ENCODE data around the gene DGAT2.

Gene DGAT2

DNA sequence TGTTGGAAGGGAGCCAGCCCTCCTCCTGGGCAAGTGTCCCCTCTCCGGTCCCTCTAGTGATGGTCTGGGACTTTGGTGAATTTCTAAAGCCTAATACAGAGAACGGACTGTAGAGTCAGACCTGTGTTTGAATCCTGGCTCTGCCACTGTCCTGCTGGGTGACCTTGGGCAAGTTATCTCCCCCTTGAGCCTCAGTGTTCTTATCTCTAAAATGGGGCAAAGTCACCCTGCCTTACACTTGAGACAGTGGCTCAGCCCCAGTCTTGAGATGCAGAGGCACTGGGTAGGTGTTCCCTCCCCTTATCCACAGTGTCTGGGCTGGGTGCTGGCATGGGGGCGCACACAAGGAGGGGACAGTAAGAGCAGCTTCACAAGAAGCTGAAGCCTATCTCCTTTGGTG is 20.9 kb downstream of the DGAT2 start:
- H3K27ac ChIP-seq (ENCODE audit: insufficient read depth, low read depth, low read length, poor library complexity, severe bottlenecking) = no peak overlapping the region
- WGBS, 2 experiments = 93 to 95% methylated on average over 3 of the region's 3 CpGs
- no peaks in the 10 kb centered on the region for H3K27me3 ChIP-seq (ENCODE audit: control insufficient read depth, insufficient read depth, low read length, poor library complexity, severe bottlenecking)
- H3K4me1 ChIP-seq (ENCODE audit: control insufficient read depth, insufficient read depth, low read length) = no peaks in the 10 kb centered on the region
- no peaks in the 10 kb centered on the region for H3K9me3 ChIP-seq (ENCODE audit: control insufficient read depth, low read length)
- H3K36me3 ChIP-seq (ENCODE audit: control insufficient read depth, insufficient read depth, low read length) = no peaks in the 10 kb centered on the region
- no peak overlapping the region for H3K4me3 ChIP-seq (ENCODE audit: insufficient read depth, low read depth, low read length)

DNA sequence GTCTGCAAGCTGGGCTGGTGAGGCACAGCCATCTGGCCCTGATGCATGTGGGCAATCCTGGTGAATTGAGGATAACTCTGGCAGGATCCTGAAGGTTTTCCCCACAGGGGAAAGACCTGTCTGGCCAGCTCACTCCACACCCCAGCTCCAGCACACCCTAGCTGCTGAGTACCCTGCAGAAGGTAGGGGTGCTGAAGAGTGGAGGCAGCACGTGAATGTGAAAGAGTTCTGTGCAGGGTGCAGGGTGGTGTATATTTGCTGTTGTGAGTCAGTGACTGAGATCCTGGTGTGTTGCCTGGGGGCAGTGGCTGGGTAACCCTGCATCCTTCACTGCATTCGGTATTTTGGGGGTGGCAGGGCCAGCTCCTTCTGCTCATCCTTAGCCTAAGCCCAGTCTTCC is 22.4 kb downstream of the DGAT2 start:
- H3K9me3 ChIP-seq (ENCODE audit: control insufficient read depth, low read length) = no peaks in the 10 kb centered on the region
- no peak overlapping the region for H3K4me3 ChIP-seq (ENCODE audit: insufficient read depth, low read depth, low read length)
- 84 to 87% methylated on average over 2 of the region's 2 CpGs for WGBS, 2 experiments

DNA sequence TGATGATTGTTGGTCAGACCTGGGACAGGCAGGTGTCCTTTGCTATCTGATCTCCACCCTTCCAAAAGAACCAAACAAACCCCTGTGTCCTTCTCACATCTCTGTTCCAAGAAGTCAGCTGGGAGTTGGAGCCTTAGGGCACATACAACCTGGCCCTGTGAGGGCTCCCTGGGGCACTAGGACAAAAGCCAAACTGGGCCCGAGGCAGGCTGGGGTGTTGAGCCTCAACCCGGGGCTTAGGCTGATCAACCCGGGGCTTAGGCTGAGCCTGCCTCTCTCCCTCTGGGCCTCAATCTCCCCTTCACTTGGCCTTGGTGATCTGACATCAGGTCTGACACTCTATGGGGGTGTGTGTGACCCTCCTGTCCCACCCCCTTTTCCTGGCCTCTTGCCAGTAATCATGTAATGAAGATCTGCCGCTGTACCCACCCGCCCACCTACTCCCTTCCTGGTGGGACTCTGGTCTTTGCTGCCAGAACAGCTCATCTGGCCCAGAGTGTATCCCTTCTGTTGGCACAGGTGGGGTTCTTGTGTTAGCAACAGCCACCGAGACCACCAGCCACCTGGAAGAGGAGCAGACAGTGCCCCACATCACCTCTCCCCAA is 23.7 kb downstream of the DGAT2 start:
- WGBS, 2 experiments = 84% methylated on average over 6 of the region's 6 CpGs
- Histone ChIP-seq H3K9me3 (ENCODE audit: control insufficient read depth, low read length) (no peaks in the 10 kb centered on the region), H3K36me3 (ENCODE audit: control insufficient read depth, insufficient read depth, low read length) (no peaks in the 10 kb centered on the region), H3K27me3 (ENCODE audit: control insufficient read depth, insufficient read depth, low read length, poor library complexity, severe bottlenecking) (no peaks in the 10 kb centered on the region), H3K4me3 (ENCODE audit: insufficient read depth, low read depth, low read length) (no peak overlapping the region), H3K27ac (ENCODE audit: insufficient read depth, low read depth, low read length, poor library complexity, severe bottlenecking) (no peak overlapping the region), H3K4me1 (ENCODE audit: control insufficient read depth, insufficient read depth, low read length) (no peaks in the 10 kb centered on the region)

More for the DNA sequence above, 22.4 kb downstream of the DGAT2 start:
- Histone ChIP-seq H3K36me3 (ENCODE audit: control insufficient read depth, insufficient read depth, low read length) (no peaks in the 10 kb centered on the region), H3K27ac (ENCODE audit: insufficient read depth, low read depth, low read length, poor library complexity, severe bottlenecking) (no peak overlapping the region), H3K27me3 (ENCODE audit: control insufficient read depth, insufficient read depth, low read length, poor library complexity, severe bottlenecking) (no peaks in the 10 kb centered on the region), H3K4me1 (ENCODE audit: control insufficient read depth, insufficient read depth, low read length) (no peaks in the 10 kb centered on the region)

DNA sequence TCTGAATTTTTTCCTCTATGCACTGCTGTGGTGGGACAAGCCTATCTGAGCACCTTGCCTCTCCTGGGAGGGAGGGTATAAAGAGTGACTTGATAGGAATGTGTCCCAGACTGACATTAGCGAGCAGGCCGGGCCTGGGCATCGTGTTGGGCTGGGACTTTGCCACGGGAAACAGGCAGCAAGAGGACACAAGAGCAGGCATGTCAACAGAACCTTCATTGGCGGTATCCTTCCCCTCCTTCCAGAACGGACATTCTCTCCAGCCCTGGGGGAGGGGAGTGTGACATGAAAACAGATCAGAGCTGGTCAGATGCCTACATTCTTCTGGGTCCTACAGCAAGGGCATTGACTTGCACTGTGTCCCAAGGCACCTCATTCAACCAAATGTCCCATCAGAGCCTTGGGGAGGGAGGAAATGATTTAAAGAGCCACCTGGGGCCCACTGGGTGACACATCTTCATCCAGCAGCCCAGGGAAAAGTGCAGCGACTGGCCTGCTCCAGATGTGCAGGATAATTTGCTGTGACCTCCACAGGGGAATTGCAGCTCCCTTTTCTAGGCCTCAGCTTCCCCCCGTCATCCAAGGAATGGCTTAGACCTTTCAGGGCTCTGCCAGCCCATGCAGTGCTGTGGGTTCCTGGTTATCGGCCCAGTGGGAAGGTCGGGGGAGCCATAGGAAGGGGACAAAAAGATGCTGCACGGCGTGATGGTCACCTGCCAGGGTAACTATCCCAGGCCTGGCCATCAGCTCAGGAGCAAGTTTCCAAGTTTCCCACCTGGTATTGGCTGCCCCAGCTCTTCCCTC is 24.6 kb downstream of the DGAT2 start:
- WGBS, 2 experiments = 89 to 90% methylated on average over 12 of the region's 12 CpGs
- Histone ChIP-seq H3K4me1 (ENCODE audit: control insufficient read depth, insufficient read depth, low read length) (no peaks in the 10 kb centered on the region), H3K27ac (ENCODE audit: insufficient read depth, low read depth, low read length, poor library complexity, severe bottlenecking) (no peak overlapping the region), H3K9me3 (ENCODE audit: control insufficient read depth, low read length) (no peaks in the 10 kb centered on the region), H3K4me3 (ENCODE audit: insufficient read depth, low read depth, low read length) (no peak overlapping the region), H3K27me3 (ENCODE audit: control insufficient read depth, insufficient read depth, low read length, poor library complexity, severe bottlenecking) (no peaks in the 10 kb centered on the region), H3K36me3 (ENCODE audit: control insufficient read depth, insufficient read depth, low read length) (no peaks in the 10 kb centered on the region)

DNA sequence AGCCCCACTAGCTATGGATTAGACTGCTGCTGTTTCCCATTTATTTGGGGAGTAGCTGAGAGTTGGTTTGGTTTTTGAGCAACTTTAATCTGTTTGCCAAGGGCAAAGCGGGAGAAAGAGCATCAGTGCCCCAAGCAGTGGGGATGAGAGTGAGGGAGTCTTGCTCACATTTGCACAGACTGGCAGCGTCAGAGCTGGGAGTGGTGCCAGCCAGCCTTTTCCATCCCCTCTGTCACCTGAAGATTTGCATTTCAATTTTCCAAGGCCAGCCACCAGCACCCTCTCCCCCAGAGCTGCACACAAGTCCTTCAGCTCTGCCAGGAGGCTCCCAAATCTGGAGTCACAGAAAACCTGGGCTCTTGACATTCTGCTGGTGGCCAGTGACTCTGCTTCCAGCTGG is 25.4 kb downstream of the DGAT2 start:
- Histone ChIP-seq H3K9me3 (ENCODE audit: control insufficient read depth, low read length) (no peaks in the 10 kb centered on the region), H3K4me3 (ENCODE audit: insufficient read depth, low read depth, low read length) (no peak overlapping the region), H3K36me3 (ENCODE audit: control insufficient read depth, insufficient read depth, low read length) (no peaks in the 10 kb centered on the region), H3K27me3 (ENCODE audit: control insufficient read depth, insufficient read depth, low read length, poor library complexity, severe bottlenecking) (no peaks in the 10 kb centered on the region), H3K27ac (ENCODE audit: insufficient read depth, low read depth, low read length, poor library complexity, severe bottlenecking) (no peak overlapping the region), H3K4me1 (ENCODE audit: control insufficient read depth, insufficient read depth, low read length) (no peaks in the 10 kb centered on the region)
- 88 to 95% methylated on average over 2 of the region's 2 CpGs for WGBS, 2 experiments

DNA sequence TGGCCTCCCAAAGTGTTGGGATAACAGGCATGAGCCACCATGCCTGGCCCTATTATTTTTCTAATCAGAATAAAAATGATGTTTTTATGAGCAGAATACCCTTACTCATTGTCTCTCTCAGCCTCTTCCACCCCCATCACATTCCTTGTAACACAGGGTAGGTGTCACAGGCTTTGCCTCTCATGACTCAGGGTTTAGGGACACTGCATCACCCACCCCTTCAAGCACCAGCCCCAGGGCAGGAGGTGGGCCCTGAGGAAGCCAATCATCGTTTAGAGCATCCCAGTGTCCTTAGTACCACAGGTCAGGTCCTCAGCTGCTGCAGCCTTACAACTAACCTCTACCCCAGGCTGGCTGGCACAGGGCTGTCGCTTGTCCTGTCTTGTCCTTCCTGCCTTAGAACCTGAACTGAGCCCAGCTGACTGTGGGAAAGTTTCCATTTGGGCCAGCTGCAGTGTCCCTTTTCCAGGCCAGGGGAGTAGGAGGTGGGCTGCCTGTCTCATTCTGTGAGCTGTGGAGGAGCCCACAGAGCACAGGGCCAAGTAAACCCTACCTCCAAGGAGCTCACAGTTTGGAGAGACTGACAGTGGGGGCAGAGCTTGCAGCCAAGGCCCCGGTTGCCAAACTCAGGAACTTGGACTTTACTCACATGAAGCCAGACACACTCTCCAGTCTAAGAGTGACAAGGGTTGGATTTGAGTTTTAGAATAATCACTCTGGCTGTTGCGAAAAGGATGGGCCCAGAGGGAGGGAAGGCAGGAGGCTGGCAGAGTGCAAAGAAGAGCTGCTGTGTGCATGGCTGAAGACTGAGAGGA is 26.9 kb downstream of the DGAT2 start:
- no peaks in the 10 kb centered on the region for H3K36me3 ChIP-seq (ENCODE audit: control insufficient read depth, insufficient read depth, low read length)
- H3K4me1 ChIP-seq (ENCODE audit: control insufficient read depth, insufficient read depth, low read length) = no peaks in the 10 kb centered on the region
- WGBS, 2 experiments = 84 to 89% methylated on average over 4 of the region's 4 CpGs

DNA sequence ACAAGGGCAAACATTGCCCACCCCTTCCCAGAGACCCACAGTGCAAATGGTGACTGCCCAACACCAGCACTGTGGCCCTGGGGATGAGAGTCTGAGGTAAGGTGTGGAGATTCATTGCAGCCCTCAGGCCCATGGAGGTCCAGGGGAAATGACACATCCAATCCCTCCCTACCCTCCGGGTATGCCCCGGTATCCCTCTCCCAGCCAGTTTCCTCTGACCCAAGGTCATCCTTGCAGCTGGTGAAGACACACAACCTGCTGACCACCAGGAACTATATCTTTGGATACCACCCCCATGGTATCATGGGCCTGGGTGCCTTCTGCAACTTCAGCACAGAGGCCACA is 27.5 kb downstream of the DGAT2 start:
- H3K9me3 ChIP-seq (ENCODE audit: control insufficient read depth, low read length) = no peaks in the 10 kb centered on the region
- no peaks in the 10 kb centered on the region for H3K36me3 ChIP-seq (ENCODE audit: control insufficient read depth, insufficient read depth, low read length)
- H3K4me1 ChIP-seq (ENCODE audit: control insufficient read depth, insufficient read depth, low read length) = no peaks in the 10 kb centered on the region
- 94 to 97% methylated on average over 2 of the region's 2 CpGs for WGBS, 2 experiments
- H3K27ac ChIP-seq (ENCODE audit: insufficient read depth, low read depth, low read length, poor library complexity, severe bottlenecking) = no peak overlapping the region
- H3K27me3 ChIP-seq (ENCODE audit: control insufficient read depth, insufficient read depth, low read length, poor library complexity, severe bottlenecking) = no peaks in the 10 kb centered on the region
- no peak overlapping the region for H3K4me3 ChIP-seq (ENCODE audit: insufficient read depth, low read depth, low read length)

More for the DNA sequence above, 26.9 kb downstream of the DGAT2 start:
- no peaks in the 10 kb centered on the region for H3K9me3 ChIP-seq (ENCODE audit: control insufficient read depth, low read length)
- no peak overlapping the region for H3K4me3 ChIP-seq (ENCODE audit: insufficient read depth, low read depth, low read length)
- H3K27ac ChIP-seq (ENCODE audit: insufficient read depth, low read depth, low read length, poor library complexity, severe bottlenecking) = no peak overlapping the region
- no peaks in the 10 kb centered on the region for H3K27me3 ChIP-seq (ENCODE audit: control insufficient read depth, insufficient read depth, low read length, poor library complexity, severe bottlenecking)

DNA sequence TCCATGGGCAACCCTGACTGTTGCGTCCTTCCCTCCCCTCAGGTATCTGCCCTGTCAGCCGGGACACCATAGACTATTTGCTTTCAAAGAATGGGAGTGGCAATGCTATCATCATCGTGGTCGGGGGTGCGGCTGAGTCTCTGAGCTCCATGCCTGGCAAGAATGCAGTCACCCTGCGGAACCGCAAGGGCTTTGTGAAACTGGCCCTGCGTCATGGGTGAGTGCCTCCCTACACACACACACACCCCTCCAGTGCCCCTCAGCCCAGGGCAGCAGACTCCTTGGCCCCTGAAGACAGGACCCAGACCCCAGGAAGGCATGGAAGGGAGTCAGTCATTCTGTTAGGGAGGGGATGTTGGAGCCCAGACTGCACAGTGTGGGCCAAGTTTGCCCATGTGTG is 28.5 kb downstream of the DGAT2 start:
- 89 to 95% methylated on average over 8 of the region's 8 CpGs for WGBS, 2 experiments
- Histone ChIP-seq H3K36me3 (ENCODE audit: control insufficient read depth, insufficient read depth, low read length) (no peaks in the 10 kb centered on the region), H3K27me3 (ENCODE audit: control insufficient read depth, insufficient read depth, low read length, poor library complexity, severe bottlenecking) (no peaks in the 10 kb centered on the region), H3K4me3 (ENCODE audit: insufficient read depth, low read depth, low read length) (no peak overlapping the region), H3K27ac (ENCODE audit: insufficient read depth, low read depth, low read length, poor library complexity, severe bottlenecking) (no peak overlapping the region), H3K9me3 (ENCODE audit: control insufficient read depth, low read length) (no peaks in the 10 kb centered on the region), H3K4me1 (ENCODE audit: control insufficient read depth, insufficient read depth, low read length) (no peaks in the 10 kb centered on the region)

DNA sequence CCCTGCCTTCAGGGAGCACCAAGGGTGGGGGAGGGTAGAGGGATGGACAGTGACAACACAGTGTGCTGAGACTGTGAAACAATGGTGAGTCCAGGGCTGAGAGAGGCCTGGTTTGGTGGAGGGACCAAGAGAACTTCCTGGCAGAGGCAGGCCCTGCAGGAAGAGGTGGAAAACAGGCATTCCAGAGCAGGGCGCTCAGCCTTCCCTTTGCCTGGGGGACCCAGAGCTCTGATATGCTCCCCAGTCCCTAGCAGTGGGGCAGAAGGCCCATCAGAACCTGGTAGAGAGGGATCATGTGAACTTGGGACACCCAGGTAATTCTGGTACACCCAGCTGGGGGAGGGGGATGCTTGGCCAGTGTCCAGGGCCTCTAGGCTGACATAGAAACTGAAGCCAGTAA is 29.2 kb downstream of the DGAT2 start:
- H3K9me3 ChIP-seq (ENCODE audit: control insufficient read depth, low read length) = no peaks in the 10 kb centered on the region
- H3K27me3 ChIP-seq (ENCODE audit: control insufficient read depth, insufficient read depth, low read length, poor library complexity, severe bottlenecking) = no peaks in the 10 kb centered on the region
- WGBS, 2 experiments = 92 to 97% methylated on average over 1 of the region's 1 CpG
- no peaks in the 10 kb centered on the region for H3K4me1 ChIP-seq (ENCODE audit: control insufficient read depth, insufficient read depth, low read length)
- no peaks in the 10 kb centered on the region for H3K36me3 ChIP-seq (ENCODE audit: control insufficient read depth, insufficient read depth, low read length)
- H3K4me3 ChIP-seq (ENCODE audit: insufficient read depth, low read depth, low read length) = no peak overlapping the region
- no peak overlapping the region for H3K27ac ChIP-seq (ENCODE audit: insufficient read depth, low read depth, low read length, poor library complexity, severe bottlenecking)

DNA sequence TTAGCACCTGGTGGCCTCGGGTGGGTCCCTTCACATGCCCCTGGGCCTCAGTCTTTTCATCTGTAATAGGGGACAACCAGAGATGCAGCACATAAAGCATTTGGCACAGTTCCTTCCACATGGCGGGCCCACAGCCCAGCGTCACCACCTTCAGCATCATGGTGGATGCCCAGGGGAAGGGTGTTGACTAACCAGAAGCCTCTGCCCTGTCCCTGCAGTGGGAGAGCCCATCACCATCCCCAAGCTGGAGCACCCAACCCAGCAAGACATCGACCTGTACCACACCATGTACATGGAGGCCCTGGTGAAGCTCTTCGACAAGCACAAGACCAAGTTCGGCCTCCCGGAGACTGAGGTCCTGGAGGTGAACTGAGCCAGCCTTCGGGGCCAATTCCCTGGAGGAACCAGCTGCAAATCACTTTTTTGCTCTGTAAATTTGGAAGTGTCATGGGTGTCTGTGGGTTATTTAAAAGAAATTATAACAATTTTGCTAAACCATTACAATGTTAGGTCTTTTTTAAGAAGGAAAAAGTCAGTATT is 31.6 kb downstream of the DGAT2 start:
- WGBS, 2 experiments = 93 to 95% methylated on average over 8 of the region's 8 CpGs
- Histone ChIP-seq H3K4me3 (ENCODE audit: insufficient read depth, low read depth, low read length) (no peak overlapping the region), H3K27ac (ENCODE audit: insufficient read depth, low read depth, low read length, poor library complexity, severe bottlenecking) (no peak overlapping the region), H3K4me1 (ENCODE audit: control insufficient read depth, insufficient read depth, low read length) (no peaks in the 10 kb centered on the region), H3K9me3 (ENCODE audit: control insufficient read depth, low read length) (no peaks in the 10 kb centered on the region), H3K27me3 (ENCODE audit: control insufficient read depth, insufficient read depth, low read length, poor library complexity, severe bottlenecking) (no peaks in the 10 kb centered on the region), H3K36me3 (ENCODE audit: control insufficient read depth, insufficient read depth, low read length) (no peaks in the 10 kb centered on the region)
